Suppressor macrophage treated with lipopolysaccharide for 1 hour (primary cell): ENCODE results near the gene KRT86.

Experiments
- DNase-seq, 3 donors: peaks; one replicate each; pipeline ENCODE4 v3.0.0-alpha.2; 2020 to 2022

The KRT86 gene

GRCh38 chr12:52317468-52318052, 43.1 kb downstream of the KRT86 start:
- no peak for DNase-seq

DNA sequence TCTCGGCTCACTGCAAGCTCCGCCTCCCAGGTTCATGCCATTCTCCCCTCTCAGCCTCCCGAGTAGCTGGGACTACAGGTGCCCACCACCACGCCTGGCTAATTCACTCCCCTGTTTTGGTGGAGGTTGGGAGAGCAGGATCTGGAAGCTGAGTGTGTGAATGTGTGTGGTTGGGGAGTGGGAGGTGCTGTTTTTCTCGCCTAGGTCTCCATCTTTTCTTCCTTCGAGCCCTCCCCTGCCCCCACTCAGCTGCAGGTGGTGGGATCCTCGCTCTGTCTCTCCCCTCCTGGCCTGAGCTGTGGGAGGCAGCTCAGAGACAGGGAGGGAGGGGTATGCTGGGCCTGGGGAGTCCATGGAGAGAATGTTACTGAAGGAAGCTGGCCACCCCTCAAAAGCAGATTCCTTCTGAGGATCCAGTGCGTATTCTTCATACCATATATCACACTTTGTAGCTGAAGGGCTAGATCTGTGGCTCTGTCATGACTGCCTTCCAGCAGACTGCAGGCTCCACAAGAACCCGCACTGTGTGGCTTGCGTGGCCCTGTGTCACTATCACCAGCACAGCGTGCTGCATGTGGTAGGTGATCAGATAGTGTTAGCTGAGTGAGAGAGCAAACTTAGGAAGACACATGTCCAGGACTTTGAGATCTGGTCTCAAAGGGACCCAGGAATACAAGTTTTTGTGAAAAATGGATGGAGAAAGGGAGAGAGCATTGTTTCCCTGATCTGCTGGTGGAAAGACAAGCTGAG, 44.0 kb downstream of the KRT86 start:
- no peak for DNase-seq

- no peak for DNase-seq
Observed at GRCh38 chr12:52319097-52319496, 44.7 kb downstream of the KRT86 start.

DNA sequence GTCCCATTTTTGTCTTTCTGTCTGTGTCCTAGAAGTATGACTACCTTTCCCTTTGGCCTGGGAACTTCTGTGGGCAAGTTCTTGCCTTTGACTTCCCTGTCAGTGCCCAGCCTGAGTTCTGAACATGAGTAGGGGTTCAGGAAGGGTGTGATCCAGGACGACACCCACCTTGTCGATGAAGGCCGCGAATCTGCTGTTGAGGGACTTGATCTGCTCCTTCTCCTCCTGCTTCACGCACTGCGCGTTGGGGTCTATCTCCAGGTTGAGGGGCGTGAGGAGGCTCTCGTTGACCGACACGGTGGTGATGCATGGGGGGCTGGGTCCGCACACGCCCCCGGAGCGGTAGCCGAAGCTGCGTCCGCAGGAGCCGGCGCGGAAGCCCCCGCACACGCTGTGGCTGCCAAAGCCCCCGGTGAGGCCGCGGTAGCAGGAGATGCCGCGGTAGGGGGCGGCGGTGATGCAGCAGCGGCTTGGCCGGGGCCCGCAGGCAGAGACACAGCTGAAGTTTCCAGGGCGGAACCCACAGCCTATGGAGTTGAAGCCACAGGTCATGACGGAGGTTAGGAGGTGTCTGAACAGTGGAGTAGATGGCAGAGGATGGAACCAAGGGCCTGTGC, 46.4 kb downstream of the KRT86 start, which contains the start of gene KRT83:
Gene KRT83, minus strand, starts transcription at position 615 of the 617 bp plus-strand sequence. Its CDS starts 63 bp downstream, at position 552.
- DNase-seq = no peak

- DNase-seq = peak in 1 of 3 donors; percentile 12
Observed at GRCh38 chr12:52321418-52321817, 47.0 kb downstream of the KRT86 start.

DNA sequence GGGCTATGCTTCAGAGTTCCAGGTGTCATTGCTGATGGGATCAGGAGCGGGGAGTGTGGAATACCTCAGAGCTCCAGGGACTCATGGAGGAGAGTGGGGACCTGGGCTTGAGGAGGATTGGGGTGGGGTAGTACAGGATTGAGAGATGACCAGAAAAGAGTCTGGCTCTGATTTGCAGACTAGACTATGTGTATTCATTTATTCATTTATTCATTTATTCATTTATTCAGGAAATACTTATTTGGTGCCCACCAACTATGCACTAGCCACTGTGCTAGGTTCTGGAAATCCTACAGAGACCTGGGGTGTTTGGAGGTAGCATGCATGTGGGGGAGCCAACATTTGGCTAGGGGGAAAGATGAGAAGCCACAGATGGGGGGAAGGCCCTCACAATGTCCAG, 47.6 kb downstream of the KRT86 start:
- no peak for DNase-seq

DNA sequence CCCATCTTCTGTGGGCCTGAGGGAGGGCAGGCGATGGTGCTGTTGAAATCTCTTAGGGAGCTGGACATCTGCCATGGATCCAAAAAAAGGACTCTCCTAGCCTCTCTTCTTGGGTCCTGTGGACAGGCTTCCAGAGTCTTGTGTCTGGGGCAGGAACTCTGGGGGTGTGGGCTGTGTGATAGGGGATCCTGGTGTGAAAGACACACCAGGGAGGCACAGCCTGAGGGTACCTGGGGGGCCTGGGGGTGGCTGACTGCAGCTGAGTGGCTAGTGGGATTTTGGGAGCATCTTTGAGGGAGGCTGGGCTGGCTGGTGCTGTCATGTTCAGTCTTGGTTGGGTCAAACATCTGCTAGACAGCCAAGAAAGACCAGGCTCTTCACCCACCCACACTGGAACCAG, 48.6 kb downstream of the KRT86 start:
- DNase-seq = no peak

DNA sequence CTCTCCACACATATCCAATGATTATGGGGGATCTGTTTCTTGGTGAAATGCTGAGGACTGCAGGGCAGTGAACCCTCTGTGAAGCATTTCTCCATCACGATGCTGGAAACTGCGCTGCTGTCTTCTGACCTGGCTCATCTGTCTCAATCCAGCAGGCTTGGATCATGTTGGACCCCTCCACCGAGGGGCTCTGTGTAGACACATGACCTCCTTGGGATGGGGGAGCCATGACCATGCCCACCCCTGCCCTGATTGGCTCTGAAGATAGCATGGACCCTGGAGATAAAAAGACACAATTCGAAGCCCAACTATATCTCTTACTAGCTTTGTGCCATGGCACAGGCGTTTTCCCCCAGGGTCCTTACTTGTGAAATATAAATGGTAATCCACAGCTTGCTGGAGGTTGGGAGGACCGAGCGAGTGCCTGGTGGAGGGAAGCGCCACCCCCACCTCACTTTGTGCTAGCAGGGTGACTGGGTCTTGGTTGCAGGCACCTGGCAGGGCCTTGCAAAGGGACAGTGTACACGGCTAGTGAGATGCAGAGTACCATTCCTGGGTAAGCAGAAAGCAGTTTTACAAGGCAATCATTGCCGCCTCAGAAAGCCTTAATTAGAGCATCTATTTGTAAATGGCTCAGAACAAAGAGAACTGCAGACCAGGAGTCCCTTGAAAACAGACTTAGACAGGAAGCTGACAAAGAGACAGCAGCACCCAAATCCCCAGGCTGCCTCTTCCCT, 49.1 kb downstream of the KRT86 start:
- DNase-seq = no peak

GRCh38 chr12:52324153-52324444, 49.7 kb downstream of the KRT86 start:
- no peak for DNase-seq

GRCh38 chr12:52327052-52327829, 52.8 kb downstream of the KRT86 start:
- peak; percentile 92 to 94 (median 92) for DNase-seq

- no peak for DNase-seq
Observed at GRCh38 chr12:52327830-52328500, 53.5 kb downstream of the KRT86 start.

GRCh38 chr12:52331039-52331438, 56.6 kb downstream of the KRT86 start:
- DNase-seq = no peak

DNA sequence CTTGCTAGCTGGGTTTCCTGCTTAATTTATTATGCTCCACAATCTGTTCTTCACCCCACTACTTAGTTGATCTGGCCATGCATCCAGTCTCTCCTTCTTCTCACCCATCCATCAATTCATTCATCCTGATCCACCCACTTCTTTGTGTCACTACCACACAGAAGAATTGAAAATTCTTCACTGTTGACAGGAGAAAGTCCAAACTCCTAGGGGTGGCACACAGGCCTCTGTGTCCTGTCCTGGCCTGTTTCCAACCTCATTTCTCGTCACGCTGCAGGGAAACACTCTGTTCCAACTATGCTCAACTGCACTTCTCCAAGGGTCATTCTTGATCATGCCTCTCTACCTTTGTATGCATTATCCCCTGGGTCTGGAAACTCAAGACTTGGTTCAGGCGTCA, 57.4 kb downstream of the KRT86 start:
- DNase-seq = no peak

DNA sequence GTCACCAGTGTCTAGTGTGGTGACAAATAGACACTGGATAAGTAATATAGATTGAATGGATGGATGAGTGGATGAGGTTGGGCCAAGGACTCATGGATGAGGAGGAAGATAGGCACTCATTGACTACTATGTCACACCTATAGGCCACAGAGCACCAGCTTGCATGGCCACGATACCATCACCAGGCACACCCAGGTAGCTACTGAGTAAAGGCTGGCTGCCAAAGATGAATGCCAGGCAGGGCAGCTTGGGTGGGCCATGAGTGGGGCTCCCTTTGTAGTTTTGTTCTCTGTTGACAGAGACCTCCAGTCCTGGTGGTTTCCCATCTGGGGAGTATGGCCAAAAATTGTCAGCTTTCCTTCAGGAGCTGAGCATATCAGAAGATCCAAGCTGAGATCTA, 57.9 kb downstream of the KRT86 start:
- DNase-seq = no peak

GRCh38 chr12:52333321-52333720, 58.9 kb downstream of the KRT86 start:
- no peak for DNase-seq

DNA sequence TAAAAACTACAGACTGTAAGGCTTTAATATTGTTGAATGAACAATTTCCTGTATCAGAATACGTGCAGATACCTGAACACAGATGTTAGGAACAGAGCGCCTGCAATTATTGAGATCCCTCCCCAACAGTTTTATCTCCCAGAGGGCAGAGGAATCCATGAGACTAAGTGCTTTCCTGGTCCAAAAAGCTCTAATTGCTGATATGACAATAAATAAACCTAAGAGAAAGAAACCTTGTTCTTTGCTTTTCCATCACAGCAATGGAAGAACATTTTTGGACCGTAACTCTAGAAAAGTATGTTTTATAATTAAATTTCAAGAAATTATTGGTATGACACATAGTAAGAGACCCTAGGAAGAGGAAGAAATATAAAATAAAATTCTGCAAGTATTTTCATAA, 59.7 kb downstream of the KRT86 start:
- no peak for DNase-seq

DNA sequence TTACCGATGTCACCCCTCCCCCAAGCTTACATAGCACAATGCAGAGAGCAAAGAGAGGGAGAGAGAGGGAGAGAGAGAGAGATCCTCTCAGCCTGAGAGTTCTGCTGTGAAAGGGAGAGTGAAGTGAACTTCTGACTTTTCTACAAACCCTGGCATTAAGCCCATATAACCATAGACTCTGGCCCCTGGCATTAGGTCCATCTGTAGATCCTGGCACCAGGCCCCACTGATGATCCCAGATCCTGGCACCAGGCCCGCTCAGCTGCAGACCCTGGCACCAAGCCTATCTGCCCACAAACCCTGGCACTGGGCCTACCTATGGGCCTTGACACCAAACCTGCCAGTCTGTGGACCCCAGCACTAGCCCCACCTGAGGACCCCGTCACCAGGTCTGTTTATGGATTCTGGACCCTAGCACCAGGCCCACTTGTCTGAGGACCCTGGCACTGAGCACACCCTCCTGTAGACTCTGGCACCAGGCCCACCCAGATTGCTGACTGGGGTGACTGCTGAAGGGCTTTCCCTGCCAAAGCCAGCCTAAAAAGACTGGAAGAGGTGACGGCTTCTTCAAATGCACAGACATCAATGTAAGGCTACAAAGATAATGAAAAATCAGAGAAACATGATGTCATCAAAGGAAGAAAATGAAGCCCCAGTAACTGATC, 61.3 kb downstream of the KRT86 start:
- DNase-seq = no peak

- DNase-seq = no peak
Observed at GRCh38 chr12:52336641-52337040, 62.2 kb downstream of the KRT86 start.

GRCh38 chr12:52337054-52337453, 62.6 kb downstream of the KRT86 start:
- DNase-seq = peak in 1 of 3 donors; percentile 16

GRCh38 chr12:52338241-52338960, 64.0 kb downstream of the KRT86 start:
- no peak for DNase-seq

- DNase-seq = no peak
Observed at GRCh38 chr12:52341066-52341580, 66.7 kb downstream of the KRT86 start.
